Activated naive CD8-positive, alpha-beta T cell treated with anti-CD3 and anti-CD28 coated beads for 36 hours (primary cell): ENCODE data around the gene SCGB1A1. TPM values are rescaled to one million over a fixed set of nuclear protein-coding genes. Genes with fewer than 3 reads are reported as not detected.

ENCODE experiments used
- DNase-seq: peaks from one replicate; pipeline ENCODE4 v3.0.0; 2021
- H3K27ac Mint-ChIP-seq: one replicate; pipeline ENCODE4 v1.8.0; 2022; ENCODE audit warnings: mild to moderate bottlenecking, moderate library complexity, mixed read lengths
- H3K27me3 Mint-ChIP-seq: one replicate; pipeline ENCODE4 v1.8.0; 2022; ENCODE audit warnings: mild to moderate bottlenecking, mixed read lengths
- H3K36me3 Mint-ChIP-seq: one replicate; pipeline ENCODE4 v1.8.0; 2021; ENCODE audit warnings: mild to moderate bottlenecking, mixed read lengths
- H3K4me1 Mint-ChIP-seq: one replicate; pipeline ENCODE4 v1.8.0; 2021; ENCODE audit warnings: mixed read lengths
- H3K4me3 Mint-ChIP-seq: one replicate; pipeline ENCODE4 v1.8.0; 2022; ENCODE audit warnings: mild to moderate bottlenecking, moderate library complexity, mixed read lengths
- H3K9me3 Mint-ChIP-seq: one replicate; pipeline ENCODE4 v1.8.0; 2022; ENCODE audit warnings: mixed read lengths
- total RNA-seq, 2 experiments: library from RNA; stranded (reverse); gene quantifications; one replicate each; pipeline ENCODE4 v1.2.3, GENCODE V29; 2021

Gene SCGB1A1
- total RNA-seq, 2 experiments from 2014 or later = not detected

- no peaks in the 10 kb centered on the region for H3K9me3 Mint-ChIP-seq
- H3K27ac Mint-ChIP-seq = no peak overlapping the region
- H3K27me3 Mint-ChIP-seq = no peaks in the 10 kb centered on the region
- DNase-seq = no peak
- no peaks in the 10 kb centered on the region for H3K4me1 Mint-ChIP-seq
- H3K36me3 Mint-ChIP-seq = no peaks in the 10 kb centered on the region
- no peak overlapping the region for H3K4me3 Mint-ChIP-seq
Measured at GRCh38 chr11:62463121-62463542, 44.3 kb downstream of the SCGB1A1 start.

GRCh38 chr11:62464655-62465054, 45.8 kb downstream of the SCGB1A1 start:
- Mint-ChIP-seq H3K36me3 (no peaks in the 10 kb centered on the region), H3K27ac (no peak overlapping the region), H3K4me3 (no peak overlapping the region), H3K4me1 (no peaks in the 10 kb centered on the region), H3K9me3 (no peaks in the 10 kb centered on the region), H3K27me3 (no peaks in the 10 kb centered on the region)
- DNase-seq = no peak

- H3K4me3 Mint-ChIP-seq = no peak overlapping the region
- H3K4me1 Mint-ChIP-seq = no peaks in the 10 kb centered on the region
- DNase-seq = no peak
- H3K27me3 Mint-ChIP-seq = no peaks in the 10 kb centered on the region
- H3K9me3 Mint-ChIP-seq = no peaks in the 10 kb centered on the region
- H3K36me3 Mint-ChIP-seq = no peaks in the 10 kb centered on the region
- no peak overlapping the region for H3K27ac Mint-ChIP-seq
Measured at GRCh38 chr11:62466444-62466843, 47.6 kb downstream of the SCGB1A1 start.

- H3K4me3 Mint-ChIP-seq = no peak overlapping the region
- no peaks in the 10 kb centered on the region for H3K27me3 Mint-ChIP-seq
- peaks cover 6% of the 10 kb centered on the region for H3K4me1 Mint-ChIP-seq
- DNase-seq = no peak
- H3K36me3 Mint-ChIP-seq = no peaks in the 10 kb centered on the region
- no peak overlapping the region for H3K27ac Mint-ChIP-seq
- H3K9me3 Mint-ChIP-seq = no peaks in the 10 kb centered on the region
Measured at GRCh38 chr11:62468577-62468976, 49.7 kb downstream of the SCGB1A1 start.

GRCh38 chr11:62471603-62472002, 52.8 kb downstream of the SCGB1A1 start:
- no peaks in the 10 kb centered on the region for H3K9me3 Mint-ChIP-seq
- H3K4me3 Mint-ChIP-seq = no peak overlapping the region
- no peak for DNase-seq
- no peak overlapping the region for H3K27ac Mint-ChIP-seq
- no peaks in the 10 kb centered on the region for H3K36me3 Mint-ChIP-seq
- H3K4me1 Mint-ChIP-seq = peaks cover 6% of the 10 kb centered on the region
- no peaks in the 10 kb centered on the region for H3K27me3 Mint-ChIP-seq

GRCh38 chr11:62472063-62472884, 53.4 kb downstream of the SCGB1A1 start:
- Mint-ChIP-seq H3K27ac (no peak overlapping the region), H3K9me3 (no peaks in the 10 kb centered on the region)
- no peak for DNase-seq

More at GRCh38 chr11:62472063-62472884, 53.4 kb downstream of the SCGB1A1 start:
- Mint-ChIP-seq H3K4me3 (no peak overlapping the region), H3K4me1 (peaks cover 6% of the 10 kb centered on the region), H3K36me3 (no peaks in the 10 kb centered on the region), H3K27me3 (no peaks in the 10 kb centered on the region)

Other genes with a start within 250 kb of the SCGB1A1 start
- gene SCGB1D1, start 228.8 kb upstream of the SCGB1A1 start, total RNA-seq = not detected
- not detected for gene SCGB2A1, start 210.4 kb upstream of the SCGB1A1 start, total RNA-seq
- not detected for gene SCGB1D2, start 176.8 kb upstream of the SCGB1A1 start, total RNA-seq
- not detected for gene SCGB2A2, start 148.9 kb upstream of the SCGB1A1 start, total RNA-seq
- gene SCGB1D4, start 120.0 kb upstream of the SCGB1A1 start, total RNA-seq = not detected
- 10 to 100 TPM; 11.1 to 11.9 TPM for gene ASRGL1, start 81.6 kb upstream of the SCGB1A1 start, total RNA-seq
- gene AHNAK, start 127.8 kb downstream of the SCGB1A1 start, total RNA-seq = 10 to 100 TPM; 12.3 to 12.5 TPM
- gene EEF1G, start 154.9 kb downstream of the SCGB1A1 start, total RNA-seq = 1,000 to 10,000 TPM; 1,924 to 1,929 TPM
- gene TUT1, start 172.5 kb downstream of the SCGB1A1 start, total RNA-seq = 10 to 100 TPM; 29.1 to 32.2 TPM
- 100 to 1,000 TPM; 196 to 200 TPM for gene MTA2, start 182.8 kb downstream of the SCGB1A1 start, total RNA-seq
- 100 to 1,000 TPM; 112 to 121 TPM for gene EML3, start 193.7 kb downstream of the SCGB1A1 start, total RNA-seq
- 1 to 10 TPM; 2.0 to 2.8 TPM for gene ROM1, start 194.2 kb downstream of the SCGB1A1 start, total RNA-seq
- gene B3GAT3, start 203.0 kb downstream of the SCGB1A1 start, total RNA-seq = 10 to 100 TPM; 63.0 to 68.7 TPM
- 100 to 1,000 TPM; 198 to 211 TPM for gene GANAB, start 227.6 kb downstream of the SCGB1A1 start, total RNA-seq
- 10 to 100 TPM; 41.2 TPM for gene INTS5, start 234.3 kb downstream of the SCGB1A1 start, total RNA-seq
- gene C11orf98, start 246.2 kb downstream of the SCGB1A1 start, total RNA-seq = 100 to 1,000 TPM; 147 to 159 TPM
- gene CSKMT, start 246.3 kb downstream of the SCGB1A1 start, total RNA-seq = 10 to 100 TPM; 28.7 to 39.7 TPM